HepG2 (cell line): Measurements from ENCODE around the gene ZSCAN21. TPM values are rescaled to one million over a fixed set of nuclear protein-coding genes. Genes with fewer than 3 reads are reported as not detected.
A peak's percentile ranks its signal among the peaks of the same experiment; 100 is the strongest.

Experiments used
- AHDC1 ChIP-seq: sonication (generic); formaldehyde crosslinking; IDR thresholded peaks from 2 replicates; pipeline ENCODE4 v1.5.1; 2020; ENCODE audit warnings: mild to moderate bottlenecking, missing genetic modification reagents, borderline replicate concordance
- ARNT ChIP-seq: fragments of 450-650 bp; IDR thresholded peaks from 2 replicates; pipeline ENCODE4 v1.6.1; 2017
- CHCHD3 ChIP-seq: sonication (generic); formaldehyde crosslinking; IDR thresholded peaks from 2 replicates; pipeline ENCODE4 v1.8.0; 2022; ENCODE audit warnings: mild to moderate bottlenecking, missing genetic modification reagents, moderate library complexity
- CSRNP2 ChIP-seq: sonication (generic); formaldehyde crosslinking; conservative IDR thresholded peaks from 2 replicates; pipeline ENCODE4 v1.8.0; 2022; ENCODE audit warnings: low read depth, missing genetic modification reagents
- ETS1 ChIP-seq: sonication (generic); formaldehyde crosslinking; IDR thresholded peaks from 2 replicates; pipeline ENCODE4 v1.4.0; 2020; ENCODE audit warnings: missing genetic modification reagents
- IRF2 ChIP-seq: IDR thresholded peaks from 2 replicates; pipeline ENCODE4 v1.6.1; 2018; ENCODE audit warnings: missing genetic modification reagents, missing compliant biosample characterization
- PREB ChIP-seq: sonication (generic); formaldehyde crosslinking; IDR thresholded peaks from 2 replicates; pipeline ENCODE4 v1.4.0; 2020; ENCODE audit warnings: missing genetic modification reagents
- SMAD1 ChIP-seq: sonication (generic); formaldehyde crosslinking; IDR thresholded peaks from 2 replicates; pipeline ENCODE4 v1.4.0; 2020; ENCODE audit warnings: missing genetic modification reagents, low read depth, mild to moderate bottlenecking, borderline replicate concordance
- U2AF2 ChIP-seq: fragments of 200-400 bp; formaldehyde crosslinking; IDR thresholded peaks from 2 replicates; pipeline ENCODE4 v1.6.1; 2017; ENCODE audit warnings: low read depth, mild to moderate bottlenecking, low read length
- ZBTB4 ChIP-seq: sonication (generic); formaldehyde crosslinking; IDR thresholded peaks from 2 replicates; pipeline ENCODE4 v1.4.0; 2020; ENCODE audit warnings: missing genetic modification reagents, mild to moderate bottlenecking, borderline replicate concordance
- ZMAT3 ChIP-seq: sonication (generic); formaldehyde crosslinking; conservative IDR thresholded peaks from 2 replicates; pipeline ENCODE4 v1.7.0; 2021; ENCODE audit warnings: missing genetic modification reagents
- ZNF362 ChIP-seq: sonication (generic); formaldehyde crosslinking; IDR thresholded peaks from 2 replicates; pipeline ENCODE4 v1.4.0; 2020; ENCODE audit warnings: missing genetic modification reagents, mild to moderate bottlenecking, borderline replicate concordance
- ZNF367 ChIP-seq: sonication (generic); formaldehyde crosslinking; IDR thresholded peaks from 2 replicates; pipeline ENCODE4 v1.4.0; 2020; ENCODE audit warnings: missing genetic modification reagents, borderline replicate concordance
- polyA plus RNA-seq, 8 experiments: library from polyadenylated mRNA; depleted of rRNA in 3 of 8; stranded (reverse) in 7 of 8; unstranded in 1 of 8; fragments of >200 nt; fragmentation: Illumina TruSeq in 4 of 8; extraction: Trizol in 4 of 8; gene quantifications; 2 replicates each; pipeline versions ENCODE4 v1.2.1 to v1.2.3, GENCODE V29; 2011 to 2016; ENCODE audit warnings: low read depth in 4 of 8, missing spikeins in 1 of 8, mixed read lengths in 1 of 8; ENCODE audit not compliant: insufficient read depth in 1 of 8
- total RNA-seq, 5 experiments: library from RNA; depleted of rRNA; stranded (reverse); fragments of >200 nt; fragmentation: Illumina TruSeq; extraction: Trizol; gene quantifications; 2 replicates each; pipeline ENCODE4 v1.2.3, GENCODE V29; 2016; ENCODE audit warnings: low read depth in 1 of 5

ZSCAN21 gene
- total and polyA plus RNA-seq, 2 of the 13 experiments (the other 11 are each of a cell fraction or from before 2014, with no cell fraction given) = 7.0 to 10.0 TPM

- TF ChIP-seq ZNF362 = no peak
- TF ChIP-seq ZMAT3 (CRISPR knock-in tag) = no peak
- TF ChIP-seq ETS1 (CRISPR knock-in tag) = no peak
- TF ChIP-seq SMAD1 (CRISPR knock-in tag) = peak; percentile 51; the same call in 1 of the 2 replicates
- no peak for TF ChIP-seq ZBTB4
- no peak for TF ChIP-seq PREB
- TF ChIP-seq CHCHD3 (CRISPR knock-in tag) = no peak
- TF ChIP-seq ZNF367 (CRISPR knock-in tag) = no peak
- TF ChIP-seq CSRNP2 (CRISPR knock-in tag) = no peak
- TF ChIP-seq U2AF2 = no peak
- no peak for TF ChIP-seq ARNT
- peak; percentile 55; the same call in 1 of the 2 replicates for TF ChIP-seq IRF2 (CRISPR knock-in tag)
- TF ChIP-seq AHDC1 (CRISPR knock-in tag) = peak; percentile 73
These were observed 25.5 kb upstream of the ZSCAN21 start (continued) for GRCh38 chr7:100024020-100024619.
